GM23338 (cell line): Measurements from ENCODE around the gene LSP1. TPM values are rescaled to one million over a fixed set of nuclear protein-coding genes. Genes with fewer than 3 reads are reported as not detected.

Experiments used
- ATAC-seq: fragments of 200-7000 bp; cut with Tn5 transposase; 3 replicates; pipeline ENCODE4 v1.9.1; 2020
- DNase-seq: peaks from one replicate; pipeline ENCODE4 v3.0.0-alpha.2; 2015; ENCODE audit warnings: low spot score
- H2AFZ ChIP-seq: fragments of 200-600 bp; sonication (generic); 2 replicates; pipeline ENCODE4 v1.8.0; 2016; ENCODE audit warnings: antibody characterized with exemption, mild to moderate bottlenecking, moderate library complexity
- H3F3A ChIP-seq: fragments of 200-600 bp; sonication (generic); replicated peaks from 2 replicates; pipeline ENCODE4 v1.8.0; 2017; ENCODE audit warnings: antibody characterized with exemption, mixed run types, low read depth
- H3K27ac ChIP-seq: fragments of 200-600 bp; sonication (generic); 2 replicates; pipeline ENCODE4 v1.6.1; 2016; ENCODE audit warnings: low read depth
- H3K27me3 ChIP-seq: fragments of 200-600 bp; sonication (generic); 2 replicates; pipeline ENCODE4 v1.8.0; 2016; ENCODE audit warnings: mild to moderate bottlenecking, mixed run types, moderate library complexity; ENCODE audit not compliant: insufficient read depth
- H3K36me3 ChIP-seq: fragments of 200-600 bp; sonication (generic); 2 replicates; pipeline ENCODE4 v1.8.0; 2016; ENCODE audit warnings: mild to moderate bottlenecking; ENCODE audit not compliant: insufficient read depth
- H3K4me1 ChIP-seq: fragments of 200-600 bp; sonication (generic); 2 replicates; pipeline ENCODE4 v1.8.0; 2016; ENCODE audit warnings: mild to moderate bottlenecking, moderate library complexity; ENCODE audit not compliant: insufficient read depth
- H3K4me2 ChIP-seq: fragments of 200-600 bp; sonication (generic); 2 replicates; pipeline ENCODE4 v1.7.1; 2017; ENCODE audit warnings: mixed run types
- H3K4me3 ChIP-seq: fragments of 200-600 bp; sonication (generic); 2 replicates; pipeline ENCODE4 v1.6.1; 2016; ENCODE audit warnings: mixed run types
- H3K79me2 ChIP-seq: fragments of 200-600 bp; sonication (generic); replicated peaks from 2 replicates; pipeline ENCODE4 v1.8.0; 2017; ENCODE audit warnings: mild to moderate bottlenecking; ENCODE audit not compliant: insufficient read depth
- H3K9me2 ChIP-seq: fragments of 200-600 bp; sonication (generic); 2 replicates; pipeline ENCODE4 v1.8.0; 2017; ENCODE audit not compliant: insufficient read depth
- H4K20me1 ChIP-seq: fragments of 200-600 bp; sonication (generic); replicated peaks from 2 replicates; pipeline ENCODE4 v1.8.0; 2017; ENCODE audit warnings: mild to moderate bottlenecking; ENCODE audit not compliant: insufficient read depth
- H3K27ac Mint-ChIP-seq: 2 replicates; pipeline ENCODE4 v1.8.0; 2020; ENCODE audit warnings: inconsistent platforms, mild to moderate bottlenecking, moderate library complexity, mixed read lengths
- H3K27me3 Mint-ChIP-seq: 3 replicates; pipeline ENCODE4 v1.8.0; 2022; ENCODE audit warnings: low read depth, mild to moderate bottlenecking, moderate library complexity, mixed read lengths, inconsistent platforms; ENCODE audit not compliant: insufficient read depth, poor library complexity
- H3K36me3 Mint-ChIP-seq: 3 replicates; pipeline ENCODE4 v1.8.0; 2021; ENCODE audit warnings: low read depth, mild to moderate bottlenecking, inconsistent platforms, moderate library complexity, mixed read lengths
- H3K4me1 Mint-ChIP-seq: 3 replicates; pipeline ENCODE4 v1.8.0; 2020; ENCODE audit warnings: mild to moderate bottlenecking, inconsistent platforms, mixed read lengths
- H3K4me3 Mint-ChIP-seq: 3 replicates; pipeline ENCODE4 v1.8.0; 2021; ENCODE audit warnings: moderate library complexity, mild to moderate bottlenecking, inconsistent platforms, mixed read lengths
- H3K9me3 Mint-ChIP-seq: 3 replicates; pipeline ENCODE4 v1.8.0; 2020; ENCODE audit warnings: moderate library complexity, mild to moderate bottlenecking, inconsistent platforms, mixed read lengths
- CTCF ChIP-seq, 2 experiments: fragments of 200-600 bp in 1 of 2; sonication (generic) in 1 of 2; conservative IDR thresholded peaks; 2 replicates each; pipeline versions ENCODE4 v1.5.1 to v1.6.1; 2016 to 2017; ENCODE audit warnings: antibody characterized with exemption in 2 of 2, low read depth in 2 of 2, mild to moderate bottlenecking in 2 of 2, moderate library complexity in 1 of 2
- ETS1 ChIP-seq: IDR thresholded peaks from 2 replicates; pipeline ENCODE4 v1.6.1; 2016; ENCODE audit warnings: antibody characterized with exemption
- EZH2 ChIP-seq: fragments of 200-600 bp; sonication (generic); IDR thresholded peaks from one replicate; pipeline ENCODE4 v1.8.0; 2017; ENCODE audit warnings: antibody characterized with exemption, mild to moderate bottlenecking, low read depth; ENCODE audit not compliant: unreplicated experiment
- NANOG ChIP-seq: IDR thresholded peaks from 2 replicates; pipeline ENCODE4 v1.6.1; 2016; ENCODE audit warnings: antibody characterized with exemption, borderline replicate concordance
- POLR2AphosphoS5 ChIP-seq: IDR thresholded peaks from 2 replicates; pipeline ENCODE4 v1.6.1; 2016; ENCODE audit warnings: antibody characterized with exemption, low read depth
- STAT1 ChIP-seq: IDR thresholded peaks from one replicate; pipeline ENCODE4 v1.6.1; 2016; ENCODE audit warnings: antibody characterized with exemption; ENCODE audit not compliant: unreplicated experiment
- ZNF114 ChIP-seq: fragments of 250-450 bp; sonication (Bioruptor Pico); IDR thresholded peaks from 2 replicates; pipeline ENCODE4 v1.5.0; 2020; ENCODE audit warnings: mild to moderate bottlenecking, moderate library complexity
- ZNF331 ChIP-seq: fragments of 250-450 bp; sonication (Bioruptor Pico); IDR thresholded peaks from 2 replicates; pipeline ENCODE4 v1.5.0; 2020; ENCODE audit warnings: low read depth, mild to moderate bottlenecking, moderate library complexity
- polyA plus RNA-seq: library from polyadenylated mRNA; unstranded; fragments of >200 nt; fragmentation: Nextera tagmentation; extraction: Ambion mirVana; gene quantifications from 2 replicates; pipeline ENCODE4 v1.2.1, GENCODE V29; 2016
- total RNA-seq: library from RNA; depleted of rRNA; stranded (reverse); fragments of >200 nt; shearing (Covaris generic); gene quantifications from 2 replicates; pipeline ENCODE4 v1.2.3, GENCODE V29; 2014
- TF ChIP-seq, protein P1 (sequence below): fragments of 250-450 bp; sonication (Bioruptor Pico); IDR thresholded peaks from 2 replicates; pipeline ENCODE4 v1.5.0; 2020; ENCODE audit warnings: mild to moderate bottlenecking, moderate library complexity

The LSP1 gene
- total and polyA plus RNA-seq, 2 experiments from 2014 or later: 0.84 TPM; not detected in 1

DNA sequence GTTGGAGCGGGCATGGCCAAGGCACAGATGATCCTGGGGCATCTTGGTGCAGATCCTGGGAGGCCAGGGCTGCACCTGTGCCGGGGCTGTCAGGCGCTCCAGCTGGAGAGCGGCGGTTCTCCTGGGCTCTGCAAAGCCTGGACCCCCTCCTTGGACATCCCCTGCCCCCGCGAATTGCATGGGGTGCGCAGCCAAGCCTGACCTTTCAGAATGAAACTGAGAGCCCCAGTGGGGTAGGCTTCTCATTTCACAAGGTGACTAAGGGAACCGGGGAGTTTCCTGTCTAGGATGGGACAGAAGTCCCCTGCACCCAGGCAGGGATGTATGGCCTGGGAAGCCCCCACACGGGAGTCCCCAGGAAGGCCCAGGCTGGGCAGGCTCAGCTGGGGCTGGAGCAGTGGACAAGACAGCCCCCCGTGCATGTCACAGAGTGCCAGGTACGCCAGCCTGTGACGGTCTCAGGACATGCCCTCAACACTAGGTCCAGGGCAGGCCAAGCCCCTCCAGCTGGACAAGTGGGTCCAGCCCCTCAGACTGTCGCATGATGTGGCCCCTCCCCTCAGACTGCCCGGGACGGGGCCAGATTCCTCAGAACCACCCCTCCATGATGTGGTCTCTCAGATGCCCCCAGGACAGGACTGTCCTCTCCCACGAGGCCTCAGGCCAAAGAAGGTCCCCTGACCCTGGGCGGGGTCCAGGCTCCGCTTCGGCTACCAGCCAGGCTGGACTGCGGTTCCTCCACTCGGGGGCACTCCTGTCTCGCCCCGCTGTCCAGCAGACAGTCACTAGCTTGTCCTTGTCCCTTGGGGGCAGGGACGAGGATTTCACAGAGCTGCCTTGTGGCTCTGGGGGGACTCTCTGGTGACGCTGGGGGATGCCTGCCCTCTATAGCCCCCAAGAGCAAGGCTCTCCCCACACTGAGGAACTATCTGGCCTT is 2.3 kb downstream of the LSP1 start:
- Histone ChIP-seq H4K20me1 (no peaks in the 10 kb centered on the region), H3K36me3 (no peaks in the 10 kb centered on the region), H2AFZ (no peak overlapping the region), H3K4me1 (no peaks in the 10 kb centered on the region), H3K4me2 (no peak overlapping the region), H3K79me2 (no peaks in the 10 kb centered on the region), H3K27ac (no peak overlapping the region), H3K9me2 (no peaks in the 10 kb centered on the region), H3K27me3 (no peaks in the 10 kb centered on the region), H3F3A (no peaks in the 10 kb centered on the region), H3K4me3 (no peak overlapping the region)
- peaks cover 3% of the 10 kb centered on the region for H3K27me3 Mint-ChIP-seq
- TF ChIP-seq ZNF114 (no peak), CTCF (conservative IDR thresholded peaks at IDR 0.05; ENCODE audit: low read depth in 2 of 2) (peak in 1 of 2 experiments; percentile 29; a peak in 2 of 4 replicates)
- no peak overlapping the region for H3K4me3 Mint-ChIP-seq
- no peaks in the 10 kb centered on the region for H3K4me1 Mint-ChIP-seq
- ATAC-seq: no peak
- H3K27ac Mint-ChIP-seq: no peak overlapping the region
- H3K36me3 Mint-ChIP-seq: no peaks in the 10 kb centered on the region
- H3K9me3 Mint-ChIP-seq: no peaks in the 10 kb centered on the region
- DNase-seq: no peak

DNA sequence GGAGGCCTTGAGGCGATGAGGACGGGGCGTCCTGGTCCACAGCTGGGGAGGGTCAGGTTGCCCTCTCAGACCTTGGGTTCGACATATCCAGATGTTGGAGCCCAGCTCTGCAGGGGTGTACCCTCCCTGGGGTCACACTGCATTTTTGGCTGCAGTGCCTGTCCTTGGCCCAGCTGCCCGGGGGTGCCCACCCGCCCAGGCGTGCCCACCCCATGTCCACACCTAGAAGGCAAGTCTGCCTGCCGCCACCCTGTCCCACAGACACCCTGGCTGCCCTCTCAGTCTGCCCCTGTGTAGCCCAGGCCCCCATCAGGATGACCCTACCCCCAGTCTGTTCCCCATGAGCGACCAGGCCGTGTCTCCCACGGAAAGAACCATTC is 3.0 kb downstream of the LSP1 start:
- DNase-seq (no peak), ATAC-seq (no peak)
- no peaks in the 10 kb centered on the region for H4K20me1 ChIP-seq
- no peaks in the 10 kb centered on the region for H3F3A ChIP-seq
- H3K9me2 ChIP-seq: no peaks in the 10 kb centered on the region
- no peaks in the 10 kb centered on the region for H3K36me3 ChIP-seq
- H3K27me3 Mint-ChIP-seq: peaks cover under 1% of the 10 kb centered on the region
- H3K27ac ChIP-seq: no peak overlapping the region
- H3K4me1 Mint-ChIP-seq: no peaks in the 10 kb centered on the region
- no peak overlapping the region for H2AFZ ChIP-seq
- H3K4me3 ChIP-seq: no peak overlapping the region
- no peaks in the 10 kb centered on the region for H3K4me1 ChIP-seq
- H3K36me3 Mint-ChIP-seq: no peaks in the 10 kb centered on the region
- no peaks in the 10 kb centered on the region for H3K27me3 ChIP-seq
- H3K4me3 Mint-ChIP-seq: no peak overlapping the region
- H3K27ac Mint-ChIP-seq: no peak overlapping the region
- no peaks in the 10 kb centered on the region for H3K9me3 Mint-ChIP-seq
- H3K79me2 ChIP-seq: no peaks in the 10 kb centered on the region
- H3K4me2 ChIP-seq: no peak overlapping the region
- TF ChIP-seq CTCF (conservative IDR thresholded peaks at IDR 0.05; ENCODE audit: low read depth in 2 of 2): no peak
- no peak for TF ChIP-seq ZNF331 (CRISPR knock-in tag)
- TF ChIP-seq STAT1: no peak
- TF ChIP-seq EZH2: no peak
- TF ChIP-seq, protein P1, sequence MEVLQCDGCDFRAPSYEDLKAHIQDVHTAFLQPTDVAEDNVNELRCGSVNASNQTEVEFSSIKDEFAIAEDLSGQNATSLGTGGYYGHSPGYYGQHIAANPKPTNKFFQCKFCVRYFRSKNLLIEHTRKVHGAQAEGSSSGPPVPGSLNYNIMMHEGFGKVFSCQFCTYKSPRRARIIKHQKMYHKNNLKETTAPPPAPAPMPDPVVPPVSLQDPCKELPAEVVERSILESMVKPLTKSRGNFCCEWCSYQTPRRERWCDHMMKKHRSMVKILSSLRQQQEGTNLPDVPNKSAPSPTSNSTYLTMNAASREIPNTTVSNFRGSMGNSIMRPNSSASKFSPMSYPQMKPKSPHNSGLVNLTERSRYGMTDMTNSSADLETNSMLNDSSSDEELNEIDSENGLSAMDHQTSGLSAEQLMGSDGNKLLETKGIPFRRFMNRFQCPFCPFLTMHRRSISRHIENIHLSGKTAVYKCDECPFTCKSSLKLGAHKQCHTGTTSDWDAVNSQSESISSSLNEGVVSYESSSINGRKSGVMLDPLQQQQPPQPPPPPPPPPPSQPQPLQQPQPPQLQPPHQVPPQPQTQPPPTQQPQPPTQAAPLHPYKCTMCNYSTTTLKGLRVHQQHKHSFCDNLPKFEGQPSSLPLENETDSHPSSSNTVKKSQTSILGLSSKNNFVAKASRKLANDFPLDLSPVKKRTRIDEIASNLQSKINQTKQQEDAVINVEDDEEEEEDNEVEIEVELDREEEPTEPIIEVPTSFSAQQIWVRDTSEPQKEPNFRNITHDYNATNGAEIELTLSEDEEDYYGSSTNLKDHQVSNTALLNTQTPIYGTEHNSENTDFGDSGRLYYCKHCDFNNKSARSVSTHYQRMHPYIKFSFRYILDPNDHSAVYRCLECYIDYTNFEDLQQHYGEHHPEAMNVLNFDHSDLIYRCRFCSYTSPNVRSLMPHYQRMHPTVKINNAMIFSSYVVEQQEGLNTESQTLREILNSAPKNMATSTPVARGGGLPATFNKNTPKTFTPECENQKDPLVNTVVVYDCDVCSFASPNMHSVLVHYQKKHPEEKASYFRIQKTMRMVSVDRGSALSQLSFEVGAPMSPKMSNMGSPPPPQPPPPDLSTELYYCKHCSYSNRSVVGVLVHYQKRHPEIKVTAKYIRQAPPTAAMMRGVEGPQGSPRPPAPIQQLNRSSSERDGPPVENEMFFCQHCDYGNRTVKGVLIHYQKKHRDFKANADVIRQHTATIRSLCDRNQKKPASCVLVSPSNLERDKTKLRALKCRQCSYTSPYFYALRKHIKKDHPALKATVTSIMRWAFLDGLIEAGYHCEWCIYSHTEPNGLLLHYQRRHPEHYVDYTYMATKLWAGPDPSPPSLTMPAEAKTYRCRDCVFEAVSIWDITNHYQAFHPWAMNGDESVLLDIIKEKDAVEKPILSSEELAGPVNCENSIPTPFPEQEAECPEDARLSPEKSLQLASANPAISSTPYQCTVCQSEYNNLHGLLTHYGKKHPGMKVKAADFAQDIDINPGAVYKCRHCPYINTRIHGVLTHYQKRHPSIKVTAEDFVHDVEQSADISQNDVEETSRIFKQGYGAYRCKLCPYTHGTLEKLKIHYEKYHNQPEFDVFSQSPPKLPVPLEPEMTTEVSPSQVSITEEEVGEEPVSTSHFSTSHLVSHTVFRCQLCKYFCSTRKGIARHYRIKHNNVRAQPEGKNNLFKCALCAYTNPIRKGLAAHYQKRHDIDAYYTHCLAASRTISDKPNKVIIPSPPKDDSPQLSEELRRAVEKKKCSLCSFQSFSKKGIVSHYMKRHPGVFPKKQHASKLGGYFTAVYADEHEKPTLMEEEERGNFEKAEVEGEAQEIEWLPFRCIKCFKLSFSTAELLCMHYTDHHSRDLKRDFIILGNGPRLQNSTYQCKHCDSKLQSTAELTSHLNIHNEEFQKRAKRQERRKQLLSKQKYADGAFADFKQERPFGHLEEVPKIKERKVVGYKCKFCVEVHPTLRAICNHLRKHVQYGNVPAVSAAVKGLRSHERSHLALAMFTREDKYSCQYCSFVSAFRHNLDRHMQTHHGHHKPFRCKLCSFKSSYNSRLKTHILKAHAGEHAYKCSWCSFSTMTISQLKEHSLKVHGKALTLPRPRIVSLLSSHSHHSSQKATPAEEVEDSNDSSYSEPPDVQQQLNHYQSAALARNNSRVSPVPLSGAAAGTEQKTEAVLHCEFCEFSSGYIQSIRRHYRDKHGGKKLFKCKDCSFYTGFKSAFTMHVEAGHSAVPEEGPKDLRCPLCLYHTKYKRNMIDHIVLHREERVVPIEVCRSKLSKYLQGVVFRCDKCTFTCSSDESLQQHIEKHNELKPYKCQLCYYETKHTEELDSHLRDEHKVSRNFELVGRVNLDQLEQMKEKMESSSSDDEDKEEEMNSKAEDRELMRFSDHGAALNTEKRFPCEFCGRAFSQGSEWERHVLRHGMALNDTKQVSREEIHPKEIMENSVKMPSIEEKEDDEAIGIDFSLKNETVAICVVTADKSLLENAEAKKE (CRISPR knock-in tag): no peak
- no peak for TF ChIP-seq ETS1
- TF ChIP-seq POLR2AphosphoS5: no peak
- TF ChIP-seq NANOG: no peak
